ENCODE data around the gene PLAU. TPM values are rescaled to one million over a fixed set of nuclear protein-coding genes. Genes with fewer than 3 reads are reported as not detected.

The PLAU gene
- polyA plus RNA-seq, 4 donors: 1.3 to 21.5 (median 6.4) TPM

- peaks cover 7 to 26% (median 16%) of the 10 kb centered on the region in 3 donors for H3K4me1 ChIP-seq (ENCODE audit: control insufficient read depth in 3 of 3, insufficient read depth in 2 of 3, low read depth in 1 of 3, low read length in 2 of 3)
- H3K36me3 ChIP-seq (ENCODE audit: control insufficient read depth in 3 of 3, insufficient read depth in 2 of 3, low read depth in 1 of 3, low read length in 3 of 3): peaks cover 3 to 90% (median 22%) of the 10 kb centered on the region in 3 donors
- H3K27ac ChIP-seq (ENCODE audit: low read depth in 1 of 3, low read length in 2 of 3): peak overlapping the region in 1 of 3 donors; percentile 14
- H3K9me3 ChIP-seq (ENCODE audit: control insufficient read depth in 2 of 2, insufficient read depth in 1 of 2, low read depth in 1 of 2, low read length in 1 of 2): no peaks in the 10 kb centered on the region
- DNase-seq: no peak
- H3K27me3 ChIP-seq (ENCODE audit: control insufficient read depth in 3 of 3, insufficient read depth in 3 of 3, low read length in 3 of 3): no peaks in the 10 kb centered on the region
- 72 to 93% (median 83%) methylated on average over 10 of the region's 10 CpGs for WGBS, 3 donors
- no peak for FAIRE-seq
- H3K4me3 ChIP-seq (ENCODE audit: low read depth in 1 of 3, low read length in 3 of 3): no peak overlapping the region
Measured at GRCh38 chr10:73867126-73867807, 43.7 kb upstream of the PLAU start.

GRCh38 chr10:73867871-73868631 is 42.9 kb upstream of the PLAU start:
- Histone ChIP-seq H3K4me1 (ENCODE audit: control insufficient read depth in 3 of 3, insufficient read depth in 2 of 3, low read depth in 1 of 3, low read length in 2 of 3) (peaks cover 9 to 34% (median 16%) of the 10 kb centered on the region in 3 donors), H3K36me3 (ENCODE audit: control insufficient read depth in 3 of 3, insufficient read depth in 2 of 3, low read depth in 1 of 3, low read length in 3 of 3) (peaks cover 3 to 93% (median 22%) of the 10 kb centered on the region in 3 donors), H3K9me3 (ENCODE audit: control insufficient read depth in 2 of 2, insufficient read depth in 1 of 2, low read depth in 1 of 2, low read length in 1 of 2) (no peaks in the 10 kb centered on the region), H3K4me3 (ENCODE audit: low read depth in 1 of 3, low read length in 3 of 3) (no peak overlapping the region), H3K27me3 (ENCODE audit: control insufficient read depth in 3 of 3, insufficient read depth in 3 of 3, low read length in 3 of 3) (no peaks in the 10 kb centered on the region), H3K27ac (ENCODE audit: low read depth in 1 of 3, low read length in 2 of 3) (peak overlapping the region in 1 of 3 donors; percentile 14)
- DNase-seq (no peak), FAIRE-seq (no peak)
- WGBS, 3 donors: 85 to 91% (median 85%) methylated on average over 11 of the region's 11 CpGs

- no peaks in the 10 kb centered on the region for H3K27me3 ChIP-seq (ENCODE audit: control insufficient read depth in 3 of 3, insufficient read depth in 3 of 3, low read length in 3 of 3)
- H3K27ac ChIP-seq (ENCODE audit: low read depth in 1 of 3, low read length in 2 of 3): no peak overlapping the region
- no peaks in the 10 kb centered on the region for H3K9me3 ChIP-seq (ENCODE audit: control insufficient read depth in 2 of 2, insufficient read depth in 1 of 2, low read depth in 1 of 2, low read length in 1 of 2)
- H3K4me1 ChIP-seq (ENCODE audit: control insufficient read depth in 3 of 3, insufficient read depth in 2 of 3, low read depth in 1 of 3, low read length in 2 of 3): peaks cover 9 to 37% (median 16%) of the 10 kb centered on the region in 3 donors
- H3K36me3 ChIP-seq (ENCODE audit: control insufficient read depth in 3 of 3, insufficient read depth in 2 of 3, low read depth in 1 of 3, low read length in 3 of 3): peaks cover 3 to 88% (median 16%) of the 10 kb centered on the region in 3 donors
- FAIRE-seq: no peak
- no peak overlapping the region for H3K4me3 ChIP-seq (ENCODE audit: low read depth in 1 of 3, low read length in 3 of 3)
- DNase-seq: no peak
- 83 to 90% (median 88%) methylated on average over 5 of the region's 5 CpGs for WGBS, 3 donors
Measured at GRCh38 chr10:73868655-73869195, 42.2 kb upstream of the PLAU start.

- Histone ChIP-seq H3K4me3 (ENCODE audit: low read depth in 1 of 3, low read length in 3 of 3) (peak overlapping the region in 2 of 3 donors; percentile 14 to 32), H3K27ac (ENCODE audit: low read depth in 1 of 3, low read length in 2 of 3) (peak overlapping the region; percentile 54 to 85 (median 71)), H3K4me1 (ENCODE audit: control insufficient read depth in 3 of 3, insufficient read depth in 2 of 3, low read depth in 1 of 3, low read length in 2 of 3) (peaks cover 9 to 47% (median 16%) of the 10 kb centered on the region in 3 donors), H3K36me3 (ENCODE audit: control insufficient read depth in 3 of 3, insufficient read depth in 2 of 3, low read depth in 1 of 3, low read length in 3 of 3) (peaks cover 2 to 61% (median 16%) of the 10 kb centered on the region in 3 donors), H3K27me3 (ENCODE audit: control insufficient read depth in 3 of 3, insufficient read depth in 3 of 3, low read length in 3 of 3) (no peaks in the 10 kb centered on the region), H3K9me3 (ENCODE audit: control insufficient read depth in 2 of 2, insufficient read depth in 1 of 2, low read depth in 1 of 2, low read length in 1 of 2) (no peaks in the 10 kb centered on the region)
- WGBS, 3 donors: 21 to 55% (median 35%) methylated on average over 8 of the region's 8 CpGs
- DNase-seq: peak; percentile 92 to 100
- peak; percentile 44 for FAIRE-seq
Measured at GRCh38 chr10:73871295-73872189, 39.4 kb upstream of the PLAU start.

GRCh38 chr10:73872190-73872710 is 38.7 kb upstream of the PLAU start:
- Histone ChIP-seq H3K27me3 (ENCODE audit: control insufficient read depth in 3 of 3, insufficient read depth in 3 of 3, low read length in 3 of 3) (no peaks in the 10 kb centered on the region), H3K36me3 (ENCODE audit: control insufficient read depth in 3 of 3, insufficient read depth in 2 of 3, low read depth in 1 of 3, low read length in 3 of 3) (peaks cover 2 to 54% (median 16%) of the 10 kb centered on the region in 3 donors), H3K4me1 (ENCODE audit: control insufficient read depth in 3 of 3, insufficient read depth in 2 of 3, low read depth in 1 of 3, low read length in 2 of 3) (peaks cover 12 to 47% (median 16%) of the 10 kb centered on the region in 3 donors), H3K4me3 (ENCODE audit: low read depth in 1 of 3, low read length in 3 of 3) (peak overlapping the region in 2 of 3 donors; percentile 32 to 96), H3K9me3 (ENCODE audit: control insufficient read depth in 2 of 2, insufficient read depth in 1 of 2, low read depth in 1 of 2, low read length in 1 of 2) (no peaks in the 10 kb centered on the region), H3K27ac (ENCODE audit: low read depth in 1 of 3, low read length in 2 of 3) (peak overlapping the region; percentile 71 to 85 (median 73))
- DNase-seq: no peak
- 31 to 48% (median 36%) methylated on average over 5 of the region's 5 CpGs for WGBS, 3 donors
- no peak for FAIRE-seq

GRCh38 chr10:73873142-73873837 is 37.6 kb upstream of the PLAU start:
- FAIRE-seq: no peak
- 11 to 28% (median 25%) methylated on average over 22 to 33 of the region's 33 CpGs for WGBS, 3 donors
- peaks cover 12 to 42% (median 16%) of the 10 kb centered on the region in 3 donors for H3K4me1 ChIP-seq (ENCODE audit: control insufficient read depth in 3 of 3, insufficient read depth in 2 of 3, low read depth in 1 of 3, low read length in 2 of 3)
- H3K27me3 ChIP-seq (ENCODE audit: control insufficient read depth in 3 of 3, insufficient read depth in 3 of 3, low read length in 3 of 3): no peaks in the 10 kb centered on the region
- DNase-seq: no peak
- H3K9me3 ChIP-seq (ENCODE audit: control insufficient read depth in 2 of 2, insufficient read depth in 1 of 2, low read depth in 1 of 2, low read length in 1 of 2): no peaks in the 10 kb centered on the region
- peak overlapping the region; percentile 32 to 96 (median 80) for H3K4me3 ChIP-seq (ENCODE audit: low read depth in 1 of 3, low read length in 3 of 3)
- H3K27ac ChIP-seq (ENCODE audit: low read depth in 1 of 3, low read length in 2 of 3): peak overlapping the region; percentile 71 to 85 (median 73)
- H3K36me3 ChIP-seq (ENCODE audit: control insufficient read depth in 3 of 3, insufficient read depth in 2 of 3, low read depth in 1 of 3, low read length in 3 of 3): peaks cover 0 to 44% (median 13%) of the 10 kb centered on the region in 3 donors

GRCh38 chr10:73873838-73874215 is 37.1 kb upstream of the PLAU start:
- Histone ChIP-seq H3K4me3 (ENCODE audit: low read depth in 1 of 3, low read length in 3 of 3) (peak overlapping the region; percentile 42 to 96 (median 80)), H3K4me1 (ENCODE audit: control insufficient read depth in 3 of 3, insufficient read depth in 2 of 3, low read depth in 1 of 3, low read length in 2 of 3) (peaks cover 12 to 42% (median 16%) of the 10 kb centered on the region in 3 donors), H3K27me3 (ENCODE audit: control insufficient read depth in 3 of 3, insufficient read depth in 3 of 3, low read length in 3 of 3) (no peaks in the 10 kb centered on the region), H3K27ac (ENCODE audit: low read depth in 1 of 3, low read length in 2 of 3) (no peak overlapping the region), H3K9me3 (ENCODE audit: control insufficient read depth in 2 of 2, insufficient read depth in 1 of 2, low read depth in 1 of 2, low read length in 1 of 2) (no peaks in the 10 kb centered on the region), H3K36me3 (ENCODE audit: control insufficient read depth in 3 of 3, insufficient read depth in 2 of 3, low read depth in 1 of 3, low read length in 3 of 3) (peaks cover 0 to 38% (median 9%) of the 10 kb centered on the region in 3 donors)
- 0 to 2% (median 1%) methylated on average over 2 to 39 of the region's 39 CpGs for WGBS, 3 donors
- FAIRE-seq: no peak
- DNase-seq: no peak
